Upper lobe of left lung (tissue), 4 donors: ENCODE data around the gene IL22RA2.

ENCODE experiments used
- CTCF ChIP-seq, 6 experiments: fragments of 450-650 bp in 4 of 6; fragments of 200-600 bp in 2 of 6; sonication (generic) in 2 of 6; IDR thresholded peaks; one replicate each; pipeline ENCODE4 v1.5.1; 2016 to 2019; ENCODE audit warnings: antibody characterized with exemption in 6 of 6
- EP300 ChIP-seq, 4 donors: sonication (generic); formaldehyde crosslinking; IDR thresholded peaks; one replicate each; pipeline ENCODE4 v1.5.1; 2017; ENCODE audit warnings: antibody characterized with exemption in 4 of 4, control low read depth in 2 of 4
- POLR2A ChIP-seq, 4 donors: fragments of 450-650 bp; IDR thresholded peaks; one replicate each; pipeline ENCODE4 v1.5.1; 2016 to 2017; ENCODE audit warnings: antibody characterized with exemption in 4 of 4, mild to moderate bottlenecking in 2 of 4
- POLR2AphosphoS5 ChIP-seq, 2 donors: sonication (generic); formaldehyde crosslinking; IDR thresholded peaks; one replicate each; pipeline ENCODE4 v1.5.1; 2017; ENCODE audit warnings: antibody characterized with exemption in 2 of 2

- TF ChIP-seq CTCF (IDR thresholded peaks at IDR 0.05) = no peak
- no peak for TF ChIP-seq EP300 (IDR thresholded peaks at IDR 0.05)
- no peak for TF ChIP-seq POLR2AphosphoS5 (IDR thresholded peaks at IDR 0.05)
- no peak for TF ChIP-seq POLR2A (IDR thresholded peaks at IDR 0.05)
Observed at GRCh38 chr6:137193256-137194070, 20.0 kb upstream of the IL22RA2 start.
